Body of pancreas (tissue), 4 donors: ENCODE measurements around the gene CRYZ. TPM values are rescaled to one million over a fixed set of nuclear protein-coding genes. Genes with fewer than 3 reads are reported as not detected.

ENCODE experiments used
- ATAC-seq: fragments of 150-250 bp; one replicate; pipeline ENCODE4 v1.9.1; 2016
- DNase-seq, 4 donors: peaks; one replicate each; pipeline ENCODE4 v3.0.0-alpha.2; 2019
- H3K27ac ChIP-seq, 4 donors: fragments of 200-600 bp; sonication (generic); 1 replicate in 3 of 4; 2 replicates in 1 of 4; pipeline versions ENCODE4 v1.5.1 to v1.6.1; 2016 to 2019; ENCODE audit warnings: mild to moderate bottlenecking in 1 of 4, mixed read lengths in 1 of 4, moderate library complexity in 1 of 4
- H3K27me3 ChIP-seq, 2 donors: fragments of 200-600 bp; sonication (generic); one replicate each; pipeline ENCODE4 v1.6.0; 2016; ENCODE audit warnings: mild to moderate bottlenecking in 1 of 2
- H3K36me3 ChIP-seq, 2 donors: fragments of 200-600 bp; sonication (generic); replicated peaks in 1 of 2; 2 replicates each; pipeline ENCODE4 v1.5.1; 2016; ENCODE audit warnings: low read depth in 2 of 2; ENCODE audit not compliant: insufficient read depth in 1 of 2
- H3K4me1 ChIP-seq: fragments of 200-600 bp; sonication (generic); one replicate; pipeline ENCODE4 v1.6.0; 2016
- H3K4me3 ChIP-seq, 2 donors: fragments of 200-600 bp; sonication (generic); 1 replicate in 1 of 2; 2 replicates in 1 of 2; pipeline ENCODE4 v1.5.1; 2016 to 2019
- H3K9me3 ChIP-seq, 3 donors: fragments of 200-600 bp; sonication (generic); 1 replicate in 2 of 3; 2 replicates in 1 of 3; pipeline ENCODE4 v1.5.1; 2016
- POLR2A ChIP-seq, 3 donors: fragments of 450-650 bp; IDR thresholded peaks; one replicate each; pipeline ENCODE4 v1.6.1; 2016; ENCODE audit warnings: antibody characterized with exemption in 3 of 3, mild to moderate bottlenecking in 2 of 3
- WGBS, 2 donors: methylation state at CpG; one replicate each; pipeline ENCODE4 v1.1.5; 2017; 5-methylcytosine and 5-hydroxymethylcytosine counted together
- intact Hi-C: fragments of 100-400 bp; cut with DNase I; formaldehyde crosslinking; loops from one replicate; pipeline ENCODE4 v1.15.1; 2023
- total RNA-seq, 2 donors: library from RNA; depleted of rRNA; stranded (reverse); fragments of >200 nt; gene quantifications; one replicate each; pipeline ENCODE4 v1.1.0, GENCODE V29; 2016
- TF ChIP-seq, protein P1 (sequence below), 7 experiments: fragments of 450-650 bp in 4 of 7; fragments of 200-600 bp in 3 of 7; sonication (generic) in 3 of 7; IDR thresholded peaks; one replicate each; pipeline ENCODE4 v1.5.1; 2016 to 2019; ENCODE audit warnings: antibody characterized with exemption in 7 of 7

The CRYZ gene
- total RNA-seq, 2 donors from 2014 or later: 28.7 to 77.0 TPM

DNA sequence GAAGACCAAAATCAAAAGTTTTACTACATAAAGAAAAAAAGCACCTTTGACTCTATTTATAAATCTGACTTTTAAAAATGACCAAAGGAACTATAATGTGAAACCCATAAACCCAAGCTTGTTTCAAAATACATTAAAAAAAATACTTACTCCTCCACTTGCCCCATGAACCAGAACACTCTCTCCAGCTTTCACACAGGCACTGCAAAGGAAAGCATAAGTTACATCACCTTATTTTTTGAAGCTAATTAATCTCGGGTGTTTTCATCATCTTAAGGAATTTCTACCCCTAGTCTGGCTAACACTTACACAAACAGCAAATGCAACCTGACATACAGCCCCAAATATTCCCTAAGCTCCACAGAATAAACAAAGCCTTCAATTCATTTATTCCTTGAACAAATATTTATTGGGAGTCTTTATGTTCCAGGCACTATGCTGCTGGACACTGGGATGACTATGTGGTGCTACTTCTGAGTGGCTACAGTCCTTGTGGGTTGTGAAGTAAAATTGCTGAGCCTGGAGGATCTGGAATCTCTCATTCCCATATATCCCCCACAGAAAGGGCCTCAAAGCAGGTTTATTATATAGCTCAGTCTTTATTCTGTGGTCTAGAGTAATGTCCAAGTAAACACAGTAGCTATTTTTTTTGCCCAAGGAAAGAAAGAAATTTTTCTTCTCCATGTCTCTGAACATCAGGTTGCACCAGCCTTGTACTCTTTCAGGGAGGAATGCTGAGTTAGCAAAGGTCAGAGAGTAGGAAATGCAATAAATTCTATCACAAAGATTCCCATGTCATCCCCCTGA is 18.2 kb downstream of the CRYZ start:
- no peak for ATAC-seq
- peaks cover 8 to 21% of the 10 kb centered on the region in 2 donors for H3K36me3 ChIP-seq
- intact Hi-C loops: no loop called here

DNA sequence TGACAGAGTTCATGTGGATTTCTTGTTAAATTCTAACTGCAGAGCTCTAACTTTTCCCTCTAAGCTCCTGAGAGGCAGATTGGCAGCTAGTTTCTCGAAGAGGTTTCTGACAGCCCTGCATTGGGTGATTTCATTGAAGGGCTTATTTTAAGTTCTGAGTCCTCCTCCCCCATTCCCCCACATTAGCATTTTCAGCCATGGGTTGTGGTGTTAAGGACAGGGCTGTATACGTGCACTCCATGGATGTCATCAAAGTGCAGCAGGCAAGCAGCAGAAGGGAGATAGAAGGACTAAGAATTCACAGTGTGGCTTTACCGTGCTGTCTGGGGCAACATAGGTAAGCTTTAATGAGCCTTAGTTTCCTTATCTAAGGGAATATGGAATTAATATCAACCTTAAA is 19.0 kb downstream of the CRYZ start:
- 90 to 95% methylated on average over 3 of the region's 3 CpGs for WGBS, 2 donors
- Histone ChIP-seq H3K27ac (no peak overlapping the region), H3K36me3 (peaks cover 8 to 20% of the 10 kb centered on the region in 2 donors), H3K4me3 (no peak overlapping the region), H3K9me3 (no peaks in the 10 kb centered on the region), H3K4me1 (no peaks in the 10 kb centered on the region), H3K27me3 (no peaks in the 10 kb centered on the region)
- TF ChIP-seq POLR2A (IDR thresholded peaks at IDR 0.05): no peak
- TF ChIP-seq, protein P1, sequence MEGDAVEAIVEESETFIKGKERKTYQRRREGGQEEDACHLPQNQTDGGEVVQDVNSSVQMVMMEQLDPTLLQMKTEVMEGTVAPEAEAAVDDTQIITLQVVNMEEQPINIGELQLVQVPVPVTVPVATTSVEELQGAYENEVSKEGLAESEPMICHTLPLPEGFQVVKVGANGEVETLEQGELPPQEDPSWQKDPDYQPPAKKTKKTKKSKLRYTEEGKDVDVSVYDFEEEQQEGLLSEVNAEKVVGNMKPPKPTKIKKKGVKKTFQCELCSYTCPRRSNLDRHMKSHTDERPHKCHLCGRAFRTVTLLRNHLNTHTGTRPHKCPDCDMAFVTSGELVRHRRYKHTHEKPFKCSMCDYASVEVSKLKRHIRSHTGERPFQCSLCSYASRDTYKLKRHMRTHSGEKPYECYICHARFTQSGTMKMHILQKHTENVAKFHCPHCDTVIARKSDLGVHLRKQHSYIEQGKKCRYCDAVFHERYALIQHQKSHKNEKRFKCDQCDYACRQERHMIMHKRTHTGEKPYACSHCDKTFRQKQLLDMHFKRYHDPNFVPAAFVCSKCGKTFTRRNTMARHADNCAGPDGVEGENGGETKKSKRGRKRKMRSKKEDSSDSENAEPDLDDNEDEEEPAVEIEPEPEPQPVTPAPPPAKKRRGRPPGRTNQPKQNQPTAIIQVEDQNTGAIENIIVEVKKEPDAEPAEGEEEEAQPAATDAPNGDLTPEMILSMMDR (IDR thresholded peaks at IDR 0.05): no peak
- intact Hi-C loops: no loop called here
- no peak for ATAC-seq
- DNase-seq: no peak

More for the DNA sequence above, 18.2 kb downstream of the CRYZ start:
- H3K27ac ChIP-seq: no peak overlapping the region
- H3K9me3 ChIP-seq: no peaks in the 10 kb centered on the region
- no peaks in the 10 kb centered on the region for H3K27me3 ChIP-seq
- no peaks in the 10 kb centered on the region for H3K4me1 ChIP-seq
- no peak for DNase-seq
- TF ChIP-seq, protein P1 (IDR thresholded peaks at IDR 0.05): no peak
- no peak for TF ChIP-seq POLR2A (IDR thresholded peaks at IDR 0.05)
- 65 to 68% methylated on average over 1 of the region's 1 CpG for WGBS, 2 donors
- H3K4me3 ChIP-seq: no peak overlapping the region

DNA sequence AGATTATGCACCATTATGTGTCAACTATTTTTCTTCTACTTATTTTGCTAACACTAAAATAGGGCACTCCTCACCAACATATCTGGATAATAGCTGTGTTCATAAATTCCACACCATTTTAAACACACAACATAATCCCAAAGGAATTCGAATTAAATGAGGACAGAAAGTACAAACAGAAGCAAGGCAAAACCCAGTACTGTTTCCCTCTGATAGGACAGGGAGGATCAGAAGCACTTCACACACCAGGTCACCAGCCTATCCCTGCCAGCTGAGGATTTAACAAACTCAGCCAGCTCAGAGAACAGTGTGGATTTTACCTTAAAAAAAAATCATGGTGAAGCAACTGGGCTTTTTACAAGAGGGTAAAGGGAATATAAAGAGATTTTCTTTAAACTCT is 20.0 kb downstream of the CRYZ start:
- H3K4me3 ChIP-seq: no peak overlapping the region
- no peaks in the 10 kb centered on the region for H3K4me1 ChIP-seq
- no peaks in the 10 kb centered on the region for H3K9me3 ChIP-seq
- 28 to 45% methylated on average over 1 of the region's 1 CpG for WGBS, 2 donors
- intact Hi-C loops: no loop called here
- H3K36me3 ChIP-seq: peaks cover 8 to 16% of the 10 kb centered on the region in 2 donors
- H3K27me3 ChIP-seq: no peaks in the 10 kb centered on the region
- ATAC-seq (no peak), DNase-seq (no peak)
- H3K27ac ChIP-seq: no peak overlapping the region
- TF ChIP-seq POLR2A (IDR thresholded peaks at IDR 0.05): no peak
- TF ChIP-seq, protein P1 (IDR thresholded peaks at IDR 0.05): no peak

DNA sequence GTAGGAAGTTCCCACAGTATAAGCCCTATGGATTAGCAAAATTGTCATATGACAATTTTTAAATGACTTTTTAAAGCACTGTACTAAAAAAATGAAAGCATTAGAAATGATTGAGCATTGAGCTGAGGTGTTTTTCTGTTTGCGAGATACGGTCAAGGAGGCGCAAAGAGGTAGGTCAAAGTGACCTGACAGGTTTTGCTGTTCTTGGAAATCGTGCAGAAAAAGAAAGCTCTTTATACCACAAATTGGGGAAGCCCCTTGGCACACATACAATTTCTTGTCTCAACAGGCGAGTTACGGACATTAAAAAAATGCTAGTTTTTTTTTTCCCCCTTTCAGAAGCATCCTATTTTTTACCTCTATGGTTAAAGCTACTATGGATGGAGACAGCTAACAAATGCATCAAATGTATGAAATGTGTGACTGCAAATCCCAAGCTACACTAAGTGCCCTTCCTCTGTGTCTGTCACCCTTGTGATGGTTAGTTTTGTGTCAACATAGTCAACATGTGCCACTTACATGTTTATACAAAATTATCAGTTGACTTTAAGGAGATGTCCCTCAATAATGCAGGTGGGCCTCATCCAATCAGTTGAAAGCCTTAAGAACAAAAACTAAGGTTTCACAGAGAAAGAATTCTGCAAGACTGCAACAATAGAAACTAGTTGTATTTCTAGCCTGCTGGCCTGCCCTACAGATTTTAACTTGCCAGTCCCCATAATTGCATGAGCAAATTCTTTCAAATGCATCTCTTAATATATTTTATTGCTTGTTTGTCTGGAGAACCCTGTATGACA is 29.3 kb downstream of the CRYZ start:
- Histone ChIP-seq H3K27me3 (no peaks in the 10 kb centered on the region), H3K36me3 (peaks cover 7 to 21% of the 10 kb centered on the region in 2 donors), H3K4me1 (no peaks in the 10 kb centered on the region), H3K27ac (no peak overlapping the region), H3K4me3 (no peak overlapping the region), H3K9me3 (no peaks in the 10 kb centered on the region)
- DNase-seq: no peak
- WGBS, 2 donors: 83% methylated on average over 6 of the region's 6 CpGs
- TF ChIP-seq POLR2A (IDR thresholded peaks at IDR 0.05): no peak
- TF ChIP-seq, protein P1 (IDR thresholded peaks at IDR 0.05): no peak
- ATAC-seq: no peak
- intact Hi-C loops: no loop called here
